HepG2 (cell line): Measurements from ENCODE around the gene ZNF32. TPM values are rescaled to one million over a fixed set of nuclear protein-coding genes. Genes with fewer than 3 reads are reported as not detected.

Source experiments
- ATAC-seq: fragments of 200-7000 bp; cut with Tn5 transposase; 3 replicates; pipeline ENCODE4 v1.9.1; 2020; ENCODE audit warnings: mild to moderate bottlenecking, moderate library complexity
- BruUV-seq: library from RNA; stranded (reverse); fragments of 400-500 nt; replicated peaks from 2 replicates; lab custom pipeline; 2021; lab: Mats Ljungman, UMichigan
- CTCF ChIA-PET: fragments of 300-600 bp; formaldehyde crosslinking; extraction: SDS; loops from one replicate; lab custom pipeline; 2021; ENCODE audit warnings: low total read pairs, inconsistent platforms, low intra/inter-chr PET ratio; lab: Yijun Ruan, JAX
- POLR2A ChIA-PET: fragments of 350-600 bp; sonication (Branson Sonifier 250); formaldehyde crosslinking; loops from one replicate; lab custom pipeline; 2020; ENCODE audit warnings: antibody characterized with exemption, inconsistent platforms; lab: Yijun Ruan, JAX
- DNase-seq: peaks from one replicate; pipeline ENCODE4 v3.0.0-alpha.2; 2015; ENCODE audit warnings: low spot score
- FAIRE-seq: peaks from 3 replicates; lab custom pipeline; 2011; peaks lifted over from hg19 to GRCh38; lab: Jason Lieb, UNC
- H2AFZ ChIP-seq: one replicate; pipeline ENCODE4 v1.6.1; 2011; ENCODE audit warnings: low read length, inconsistent platforms
- H3K27ac ChIP-seq: fragments of 300-600 bp; 3 replicates; pipeline ENCODE4 v1.8.0; 2011; ENCODE audit warnings: mixed run types, mild to moderate bottlenecking, mixed read lengths, low read length, inconsistent platforms; ENCODE audit not compliant: insufficient read depth; ENCODE audit errors: extremely low read length
- H3K27me3 ChIP-seq, 2 experiments: fragments of 200-600 bp in 1 of 2; 2 replicates in 1 of 2; 3 replicates in 1 of 2; pipeline versions ENCODE4 v1.6.0 to v1.8.0; 2011; ENCODE audit warnings: low read length in 2 of 2, mild to moderate bottlenecking in 2 of 2, moderate library complexity in 2 of 2, inconsistent platforms in 1 of 2; ENCODE audit not compliant: insufficient read depth in 2 of 2, control insufficient read depth in 1 of 2
- H3K36me3 ChIP-seq, 2 experiments: fragments of 200-600 bp in 1 of 2; replicated peaks in 1 of 2; 2 replicates in 1 of 2; 3 replicates in 1 of 2; pipeline versions ENCODE4 v1.5.1 to v1.8.0; 2011; ENCODE audit warnings: low read length in 2 of 2, inconsistent platforms in 1 of 2; ENCODE audit not compliant: insufficient read depth in 2 of 2, control insufficient read depth in 1 of 2
- H3K4me1 ChIP-seq: 2 replicates; pipeline ENCODE4 v1.5.1; 2012; ENCODE audit warnings: low read length, inconsistent platforms; ENCODE audit not compliant: insufficient read depth
- H3K4me2 ChIP-seq: 2 replicates; pipeline ENCODE4 v1.6.0; 2011; ENCODE audit warnings: low read depth, low read length, inconsistent platforms
- H3K4me3 ChIP-seq, 3 experiments: fragments of 200-600 bp in 1 of 3; sonication (generic), shearing (Covaris generic) in 1 of 3; replicated peaks in 1 of 3; 2 replicates each; pipeline ENCODE4 v1.5.1; 2011 to 2016; ENCODE audit warnings: low read length in 3 of 3, inconsistent platforms in 2 of 3, low read depth in 2 of 3, mild to moderate bottlenecking in 2 of 3, control low read depth in 1 of 3, mixed read lengths in 1 of 3; ENCODE audit not compliant: insufficient read depth in 1 of 3
- H3K79me2 ChIP-seq: one replicate; pipeline ENCODE4 v1.6.1; 2011; ENCODE audit warnings: low read length, inconsistent platforms; ENCODE audit not compliant: insufficient read depth
- H3K9ac ChIP-seq: 2 replicates; pipeline ENCODE4 v1.6.0; 2011; ENCODE audit warnings: mild to moderate bottlenecking, low read depth, low read length, inconsistent platforms; ENCODE audit not compliant: insufficient read depth
- H3K9me3 ChIP-seq: 2 replicates; pipeline ENCODE4 v1.5.1; 2012; ENCODE audit warnings: mild to moderate bottlenecking, low read length
- H4K20me1 ChIP-seq: 2 replicates; pipeline ENCODE4 v1.6.0; 2011; ENCODE audit warnings: inconsistent platforms, mild to moderate bottlenecking, low read length, moderate library complexity; ENCODE audit not compliant: insufficient read depth
- ASH2L ChIP-seq: fragments of 300-600, 200-600 bp; sonication (generic); IDR thresholded peaks from 2 replicates; pipeline ENCODE4 v1.7.0; 2017; ENCODE audit warnings: low read depth, mild to moderate bottlenecking, moderate library complexity, mixed read lengths, low read length; ENCODE audit not compliant: insufficient read length
- MAZ ChIP-seq, 2 experiments: sonication (generic) in 1 of 2; formaldehyde crosslinking in 1 of 2; IDR thresholded peaks; 2 replicates each; pipeline versions ENCODE4 v1.5.0 to v1.6.1; 2012 to 2020; ENCODE audit warnings: low read depth in 2 of 2, mild to moderate bottlenecking in 2 of 2, borderline replicate concordance in 1 of 2, improper control_type of control experiment in 1 of 2, low read length in 1 of 2, missing genetic modification reagents in 1 of 2, moderate library complexity in 1 of 2
- NFE2L1 ChIP-seq: sonication (generic); formaldehyde crosslinking; IDR thresholded peaks from 2 replicates; pipeline ENCODE4 v1.4.0; 2020; ENCODE audit warnings: missing genetic modification reagents, mild to moderate bottlenecking, borderline replicate concordance
- ZBTB43 ChIP-seq: sonication (generic); formaldehyde crosslinking; conservative IDR thresholded peaks from 2 replicates; pipeline ENCODE4 v1.4.0; 2020; ENCODE audit warnings: missing genetic modification reagents
- ZBTB7B ChIP-seq: sonication (generic); formaldehyde crosslinking; IDR thresholded peaks from 2 replicates; pipeline ENCODE4 v1.4.0; 2020; ENCODE audit warnings: missing genetic modification reagents
- ZNF354B ChIP-seq: sonication (generic); formaldehyde crosslinking; IDR thresholded peaks from 2 replicates; pipeline ENCODE4 v1.8.0; 2022; ENCODE audit warnings: mild to moderate bottlenecking, missing genetic modification reagents
- ZNF569 ChIP-seq: sonication (generic); formaldehyde crosslinking; IDR thresholded peaks from 2 replicates; pipeline ENCODE4 v1.5.0; 2020; ENCODE audit warnings: mild to moderate bottlenecking, missing genetic modification reagents, moderate library complexity, borderline replicate concordance
- ZNF773 ChIP-seq: sonication (generic); formaldehyde crosslinking; IDR thresholded peaks from 2 replicates; pipeline ENCODE4 v1.4.0; 2020; ENCODE audit warnings: missing genetic modification reagents, borderline replicate concordance
- WGBS: methylation state at CpG from one replicate; pipeline ENCODE4 v1.1.6; 2017; ENCODE audit warnings: low lambda C conversion rate; 5-methylcytosine and 5-hydroxymethylcytosine counted together
- in situ Hi-C: cut with HindIII; loops from 2 replicates; pipeline ENCODE4 v1.10.0; 2017; ENCODE audit warnings: low pct_unique_long_range_greater_than_20kb; ENCODE audit not compliant: extremely low pct_ligation_motif_present
- intact Hi-C: fragments of 100-400 bp; cut with micrococcal nuclease; formaldehyde crosslinking; loops from one replicate; pipeline ENCODE4 v1.10.0; 2022; ENCODE audit not compliant: unreplicated experiment
- polyA plus RNA-seq, 8 experiments: library from polyadenylated mRNA; depleted of rRNA in 3 of 8; stranded (reverse) in 7 of 8; unstranded in 1 of 8; fragments of >200 nt; fragmentation: Illumina TruSeq in 4 of 8; extraction: Trizol in 4 of 8; gene quantifications; 2 replicates each; pipeline versions ENCODE4 v1.2.1 to v1.2.3, GENCODE V29; 2011 to 2016; ENCODE audit warnings: low read depth in 4 of 8, missing spikeins in 1 of 8, mixed read lengths in 1 of 8; ENCODE audit not compliant: insufficient read depth in 1 of 8
- total RNA-seq, 5 experiments: library from RNA; depleted of rRNA; stranded (reverse); fragments of >200 nt; fragmentation: Illumina TruSeq; extraction: Trizol; gene quantifications; 2 replicates each; pipeline ENCODE4 v1.2.3, GENCODE V29; 2016; ENCODE audit warnings: low read depth in 1 of 5
- TF ChIP-seq, protein P1 (sequence below): sonication (generic); formaldehyde crosslinking; IDR thresholded peaks from 2 replicates; pipeline ENCODE4 v1.5.1; 2020; ENCODE audit warnings: mild to moderate bottlenecking, missing genetic modification reagents, moderate library complexity

Gene ZNF32
- total and polyA plus RNA-seq, 2 of the 13 experiments (the other 11 are each of a cell fraction or from before 2014, with no cell fraction given): 12.5 to 16.9 TPM

GRCh38 chr10:43681220-43681619, 32.5 kb upstream of the ZNF32 start:
- Histone ChIP-seq H3K79me2 (no peaks in the 10 kb centered on the region), H3K27me3 (peaks cover 0 to 4% of the 10 kb centered on the region in 2 experiments; a peak in 1 of 5 replicates), H3K27ac (no peak overlapping the region), H2AFZ (no peak overlapping the region), H3K4me3 (no peak overlapping the region), H3K9ac (no peak overlapping the region), H3K9me3 (no peaks in the 10 kb centered on the region), H3K36me3 (no peaks in the 10 kb centered on the region), H3K4me1 (no peaks in the 10 kb centered on the region), H3K4me2 (no peak overlapping the region), H4K20me1 (no peaks in the 10 kb centered on the region)
- ATAC-seq (no peak), DNase-seq (no peak), FAIRE-seq (no peak)
- WGBS: 0% methylated on average over 6 of the region's 7 CpGs
- intact Hi-C loops (loop anchor here (5.0 kb wide), 1 partner anchor 409 kb away; no protein-coding TSS in a partner anchor), in situ Hi-C loops (no loop called here)
- no TSS peak for BruUV-seq
- POLR2A ChIA-PET: no interaction called here
- CTCF ChIA-PET: no interaction called here
- TF ChIP-seq NFE2L1 (CRISPR knock-in tag) (no peak), ZNF773 (CRISPR knock-in tag) (no peak), ZNF569 (CRISPR knock-in tag) (no peak), MAZ (IDR thresholded peaks at IDR 0.05; ENCODE audit: borderline replicate concordance, low read depth, low read length) (no peak), MAZ (CRISPR knock-in tag; IDR thresholded peaks at IDR 0.05; ENCODE audit: low read depth) (no peak), ASH2L (no peak), ZBTB7B (CRISPR knock-in tag) (no peak), ZNF354B (no peak), ZBTB43 (no peak)
- TF ChIP-seq, protein P1, sequence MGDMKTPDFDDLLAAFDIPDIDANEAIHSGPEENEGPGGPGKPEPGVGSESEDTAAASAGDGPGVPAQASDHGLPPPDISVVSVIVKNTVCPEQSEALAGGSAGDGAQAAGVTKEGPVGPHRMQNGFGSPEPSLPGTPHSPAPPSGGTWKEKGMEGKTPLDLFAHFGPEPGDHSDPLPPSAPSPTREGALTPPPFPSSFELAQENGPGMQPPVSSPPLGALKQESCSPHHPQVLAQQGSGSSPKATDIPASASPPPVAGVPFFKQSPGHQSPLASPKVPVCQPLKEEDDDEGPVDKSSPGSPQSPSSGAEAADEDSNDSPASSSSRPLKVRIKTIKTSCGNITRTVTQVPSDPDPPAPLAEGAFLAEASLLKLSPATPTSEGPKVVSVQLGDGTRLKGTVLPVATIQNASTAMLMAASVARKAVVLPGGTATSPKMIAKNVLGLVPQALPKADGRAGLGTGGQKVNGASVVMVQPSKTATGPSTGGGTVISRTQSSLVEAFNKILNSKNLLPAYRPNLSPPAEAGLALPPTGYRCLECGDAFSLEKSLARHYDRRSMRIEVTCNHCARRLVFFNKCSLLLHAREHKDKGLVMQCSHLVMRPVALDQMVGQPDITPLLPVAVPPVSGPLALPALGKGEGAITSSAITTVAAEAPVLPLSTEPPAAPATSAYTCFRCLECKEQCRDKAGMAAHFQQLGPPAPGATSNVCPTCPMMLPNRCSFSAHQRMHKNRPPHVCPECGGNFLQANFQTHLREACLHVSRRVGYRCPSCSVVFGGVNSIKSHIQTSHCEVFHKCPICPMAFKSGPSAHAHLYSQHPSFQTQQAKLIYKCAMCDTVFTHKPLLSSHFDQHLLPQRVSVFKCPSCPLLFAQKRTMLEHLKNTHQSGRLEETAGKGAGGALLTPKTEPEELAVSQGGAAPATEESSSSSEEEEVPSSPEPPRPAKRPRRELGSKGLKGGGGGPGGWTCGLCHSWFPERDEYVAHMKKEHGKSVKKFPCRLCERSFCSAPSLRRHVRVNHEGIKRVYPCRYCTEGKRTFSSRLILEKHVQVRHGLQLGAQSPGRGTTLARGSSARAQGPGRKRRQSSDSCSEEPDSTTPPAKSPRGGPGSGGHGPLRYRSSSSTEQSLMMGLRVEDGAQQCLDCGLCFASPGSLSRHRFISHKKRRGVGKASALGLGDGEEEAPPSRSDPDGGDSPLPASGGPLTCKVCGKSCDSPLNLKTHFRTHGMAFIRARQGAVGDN (CRISPR knock-in tag): no peak
